GM12878 (cell line): ENCODE data around the gene MYO1H. TPM values are rescaled to one million over a fixed set of nuclear protein-coding genes. Genes with fewer than 3 reads are reported as not detected.

Experiments used
- ATAC-seq: fragments of 200-7000 bp; cut with Tn5 transposase; 3 replicates; pipeline ENCODE4 v1.9.1; 2020; ENCODE audit warnings: mild to moderate bottlenecking, moderate library complexity
- BruUV-seq: library from RNA; stranded (reverse); fragments of 400-500 nt; replicated peaks from 2 replicates; lab custom pipeline; 2021; lab: Mats Ljungman, UMichigan
- CTCF ChIA-PET: fragments of 300-600 bp; sonication (Branson Sonifier 250); formaldehyde crosslinking; extraction: SDS; loops from one replicate; lab custom pipeline; 2021; ENCODE audit warnings: inconsistent platforms; lab: Yijun Ruan, JAX
- POLR2A ChIA-PET: fragments of 350-600 bp; formaldehyde crosslinking; extraction: SDS; loops from one replicate; lab custom pipeline; 2021; ENCODE audit warnings: inconsistent platforms; lab: Charles Lee
- RAD21 ChIA-PET: fragments of 300-600 bp; sonication (Branson Sonifier 250); formaldehyde crosslinking; loops from one replicate; lab custom pipeline; 2023; ENCODE audit warnings: antibody characterized with exemption; ENCODE audit not compliant: unreplicated experiment; lab: Charles Lee
- SMC1A ChIA-PET: fragments of 300-600 bp; sonication (Branson Sonifier 250); formaldehyde crosslinking; loops from one replicate; lab custom pipeline; 2023; ENCODE audit not compliant: unreplicated experiment, uncharacterized antibody; lab: Charles Lee
- DNase-seq: peaks from one replicate; pipeline ENCODE4 v3.0.0-alpha.2; 2011; ENCODE audit warnings: low read depth, low spot score
- FAIRE-seq: peaks from 3 replicates; lab custom pipeline; 2011; peaks lifted over from hg19 to GRCh38; lab: Jason Lieb, UNC
- H2AFZ ChIP-seq: 2 replicates; pipeline ENCODE4 v1.6.0; 2011; ENCODE audit warnings: low read depth, low read length, control low read depth; ENCODE audit not compliant: control insufficient read depth
- H3K27ac ChIP-seq: 2 replicates; pipeline ENCODE4 v1.5.1; 2011; ENCODE audit warnings: control low read depth; ENCODE audit not compliant: control insufficient read depth, insufficient read depth
- H3K27me3 ChIP-seq, 2 experiments: replicated peaks in 1 of 2; 2 replicates each; pipeline versions ENCODE4 v1.6.0 to v1.6.1; 2011; ENCODE audit warnings: low read length in 1 of 2; ENCODE audit not compliant: control insufficient read depth in 2 of 2, insufficient read depth in 2 of 2
- H3K36me3 ChIP-seq, 2 experiments: 2 replicates each; pipeline ENCODE4 v1.5.1; 2011; ENCODE audit warnings: low read length in 1 of 2; ENCODE audit not compliant: control insufficient read depth in 2 of 2, insufficient read depth in 2 of 2
- H3K4me1 ChIP-seq: 2 replicates; pipeline ENCODE4 v1.6.1; 2011; ENCODE audit warnings: mild to moderate bottlenecking, low read length, moderate library complexity, mixed read lengths; ENCODE audit not compliant: control insufficient read depth, insufficient read depth
- H3K4me2 ChIP-seq: 2 replicates; pipeline ENCODE4 v1.6.0; 2011; ENCODE audit warnings: control low read depth; ENCODE audit not compliant: control insufficient read depth, insufficient read depth
- H3K4me3 ChIP-seq: fragments of 200-600 bp; sonication (generic); 2 replicates; pipeline ENCODE4 v1.5.1; 2016
- H3K79me2 ChIP-seq: 2 replicates; pipeline ENCODE4 v1.6.0; 2011; ENCODE audit warnings: low read length; ENCODE audit not compliant: control insufficient read depth, insufficient read depth
- H3K9ac ChIP-seq: 2 replicates; pipeline ENCODE4 v1.8.0; 2011; ENCODE audit warnings: low read length, control low read depth, mixed read lengths; ENCODE audit not compliant: control insufficient read depth, insufficient read depth
- H3K9me3 ChIP-seq: replicated peaks from 3 replicates; pipeline ENCODE4 v1.5.1; 2011; ENCODE audit warnings: mild to moderate bottlenecking, low read length; ENCODE audit not compliant: control insufficient read depth, insufficient read depth
- H4K20me1 ChIP-seq: 2 replicates; pipeline ENCODE4 v1.6.0; 2011; ENCODE audit not compliant: control insufficient read depth, insufficient read depth
- ATF2 ChIP-seq: IDR thresholded peaks from 2 replicates; pipeline ENCODE4 v1.6.1; 2012; ENCODE audit warnings: low read length, inconsistent platforms
- BCL3 ChIP-seq: IDR thresholded peaks from 2 replicates; pipeline ENCODE4 v1.6.1; 2011; ENCODE audit warnings: borderline replicate concordance, low read depth, mild to moderate bottlenecking, moderate library complexity, low read length; ENCODE audit not compliant: insufficient read depth, poor library complexity, severe bottlenecking
- E4F1 ChIP-seq: fragments of 450-650 bp; IDR thresholded peaks from 2 replicates; pipeline ENCODE4 v1.6.1; 2018; ENCODE audit warnings: borderline replicate concordance, mild to moderate bottlenecking; ENCODE audit not compliant: partially characterized antibody
- FOXM1 ChIP-seq: IDR thresholded peaks from 2 replicates; pipeline ENCODE4 v1.6.1; 2012; ENCODE audit warnings: low read depth, mild to moderate bottlenecking, inconsistent platforms, low read length, moderate library complexity
- RELA ChIP-seq: fragments of 450-650 bp; IDR thresholded peaks from 2 replicates; pipeline ENCODE4 v1.8.0; 2014; ENCODE audit warnings: borderline replicate concordance; ENCODE audit not compliant: partially characterized antibody
- SMAD1 ChIP-seq: fragments of 450-650 bp; IDR thresholded peaks from 2 replicates; pipeline ENCODE4 v1.6.1; 2018; ENCODE audit warnings: mild to moderate bottlenecking, low read depth; ENCODE audit not compliant: partially characterized antibody
- SMC3 ChIP-seq: IDR thresholded peaks from 2 replicates; pipeline ENCODE4 v1.6.1; 2011; ENCODE audit warnings: low read length, improper control_type of control experiment, borderline replicate concordance
- ZNF687 ChIP-seq: fragments of 450-650 bp; IDR thresholded peaks from 2 replicates; pipeline ENCODE4 v1.6.1; 2017; ENCODE audit warnings: mild to moderate bottlenecking, moderate library complexity
- WGBS: methylation state at CpG from one replicate; pipeline ENCODE4 v1.1.6; 2016; ENCODE audit warnings: low lambda C conversion rate; ENCODE audit not compliant: insufficient replicate concordance, insufficient coverage; ENCODE audit errors: missing lambda C conversion rate; 5-methylcytosine and 5-hydroxymethylcytosine counted together
- in situ Hi-C: fragments of 300-500 bp; cut with MboI; formaldehyde crosslinking; loops from 9 replicates; pipeline ENCODE4 v1.14.3; 2018; ENCODE audit warnings: mixed read lengths
- intact Hi-C: fragments of 100-400 bp; cut with micrococcal nuclease; formaldehyde crosslinking; loops from one replicate; pipeline ENCODE4 v1.14.2; 2022; ENCODE audit not compliant: unreplicated experiment
- polyA plus RNA-seq, 11 experiments: library from polyadenylated mRNA; depleted of rRNA in 4 of 11; unstranded in 6 of 11; stranded (reverse) in 5 of 11; fragments of >200 nt; fragmentation: Nextera tagmentation in 4 of 11; fragmentation: Illumina TruSeq in 1 of 11; extraction: Ambion mirVana in 4 of 11; extraction: Trizol in 1 of 11; gene quantifications; 1 replicate in 1 of 11; 2 replicates in 10 of 11; pipeline versions ENCODE4 v1.2.1 to v1.2.3, GENCODE V29; 2011 to 2016; ENCODE audit warnings: inconsistent platforms in 2 of 11, missing spikeins in 2 of 11, low read depth in 1 of 11
- total RNA-seq, 4 experiments: library from RNA; depleted of rRNA in 3 of 4; stranded (reverse); fragments of >200 nt in 3 of 4; fragmentation: Illumina TruSeq in 1 of 4; extraction: Trizol in 1 of 4; gene quantifications; 2 replicates each; pipeline versions ENCODE4 v1.2.1 to v1.2.3, GENCODE V29; 2013 to 2021

The MYO1H gene
- total and polyA plus RNA-seq, 10 of the 15 experiments (the other 5 are each of a cell fraction or from before 2014, with no cell fraction given), result 0.05 TPM; not detected in 9

GRCh38 chr12:109299849-109300248, 47.9 kb upstream of the MYO1H start:
- BruUV-seq, result no TSS peak
- H3K36me3 ChIP-seq, result no peaks in the 10 kb centered on the region
- ATAC-seq, result no peak
- no peak for FAIRE-seq
- ChIA-PET SMC1A (no interaction called here), CTCF (no interaction called here), POLR2A (no interaction called here), RAD21 (no interaction called here)
- H3K4me1 ChIP-seq, result no peaks in the 10 kb centered on the region
- no peak for DNase-seq
- H3K27ac ChIP-seq, result no peak overlapping the region
- no peaks in the 10 kb centered on the region for H4K20me1 ChIP-seq
- H3K4me3 ChIP-seq, result no peak overlapping the region
- H3K4me2 ChIP-seq, result no peak overlapping the region
- no peaks in the 10 kb centered on the region for H3K79me2 ChIP-seq
- no peak overlapping the region for H3K9ac ChIP-seq
- in situ Hi-C loops, result no loop called here
- WGBS, result 22% methylated on average over 7 of the region's 7 CpGs
- H3K9me3 ChIP-seq, result no peaks in the 10 kb centered on the region
- no peak overlapping the region for H2AFZ ChIP-seq
- H3K27me3 ChIP-seq, result peaks cover 0 to 2% of the 10 kb centered on the region in 2 experiments; a peak in 2 of 4 replicates
- intact Hi-C loops, result no loop called here
- TF ChIP-seq ATF2 (no peak), RELA (no peak), BCL3 (no peak), SMAD1 (no peak), SMC3 (no peak), FOXM1 (no peak), ZNF687 (no peak), E4F1 (no peak)
